HG02759 (cell line): ENCODE measurements around the gene ULK4.

Experiments used
- ATAC-seq: cut with Tn5 transposase; IDR thresholded peaks from one replicate; pipeline ENCODE4 v1.9.1; 2021; ENCODE audit warnings: mild to moderate bottlenecking, moderate library complexity; ENCODE audit not compliant: unreplicated experiment

ULK4 gene

DNA sequence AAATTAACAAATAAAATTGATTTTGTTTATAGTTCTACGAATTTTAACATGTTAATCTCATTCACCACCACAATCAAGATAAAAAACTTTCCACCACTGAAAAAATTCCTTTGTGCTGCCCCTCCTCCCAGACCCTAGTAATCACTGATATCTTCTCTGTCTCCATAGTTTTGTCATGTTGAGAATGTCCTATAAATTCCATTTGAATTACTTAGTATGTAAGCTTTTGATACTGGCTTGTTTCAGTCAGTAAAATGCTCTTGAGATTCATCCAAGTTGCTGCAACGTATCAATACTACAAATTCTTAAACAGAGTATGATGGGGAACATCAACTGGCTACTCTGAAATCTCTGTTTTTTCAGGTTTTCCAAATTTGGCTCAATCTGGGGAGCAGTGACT lies 633.0 kb downstream of the ULK4 start:
- no peak for ATAC-seq

DNA sequence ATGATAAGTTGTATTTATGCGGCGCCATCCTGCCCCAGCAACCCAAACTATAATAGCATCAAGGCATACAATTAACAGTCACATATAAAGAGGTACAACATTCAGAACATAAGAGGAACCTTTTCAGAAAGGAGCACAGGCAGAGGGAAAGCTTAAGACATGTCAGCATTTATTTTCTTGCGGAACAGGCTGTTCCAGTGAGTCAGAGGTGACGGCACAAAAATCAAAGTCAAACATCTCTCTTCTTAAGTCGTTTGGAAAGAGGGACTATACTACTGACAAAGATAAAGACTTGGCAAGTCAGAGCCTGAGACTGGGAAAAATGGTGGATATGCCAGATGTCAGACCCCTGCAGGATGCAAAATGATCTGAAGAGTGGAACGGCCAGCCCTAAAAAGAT lies 634.2 kb downstream of the ULK4 start:
- ATAC-seq: no peak

DNA sequence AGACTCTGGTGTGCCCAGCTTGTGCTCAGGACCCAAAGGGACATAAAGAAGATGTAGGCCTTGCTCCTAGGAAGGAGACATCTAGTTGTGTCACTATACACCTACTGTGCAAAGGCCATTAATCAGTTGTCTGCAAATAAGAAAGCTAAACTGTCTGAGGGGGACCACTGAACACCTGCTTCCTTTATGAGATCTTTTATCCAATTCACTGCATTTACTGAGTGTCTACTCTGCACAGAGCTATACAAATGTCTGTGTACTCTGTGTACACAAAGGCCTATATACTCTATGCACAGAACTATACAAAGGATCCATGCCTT lies 637.8 kb downstream of the ULK4 start:
- no peak for ATAC-seq

DNA sequence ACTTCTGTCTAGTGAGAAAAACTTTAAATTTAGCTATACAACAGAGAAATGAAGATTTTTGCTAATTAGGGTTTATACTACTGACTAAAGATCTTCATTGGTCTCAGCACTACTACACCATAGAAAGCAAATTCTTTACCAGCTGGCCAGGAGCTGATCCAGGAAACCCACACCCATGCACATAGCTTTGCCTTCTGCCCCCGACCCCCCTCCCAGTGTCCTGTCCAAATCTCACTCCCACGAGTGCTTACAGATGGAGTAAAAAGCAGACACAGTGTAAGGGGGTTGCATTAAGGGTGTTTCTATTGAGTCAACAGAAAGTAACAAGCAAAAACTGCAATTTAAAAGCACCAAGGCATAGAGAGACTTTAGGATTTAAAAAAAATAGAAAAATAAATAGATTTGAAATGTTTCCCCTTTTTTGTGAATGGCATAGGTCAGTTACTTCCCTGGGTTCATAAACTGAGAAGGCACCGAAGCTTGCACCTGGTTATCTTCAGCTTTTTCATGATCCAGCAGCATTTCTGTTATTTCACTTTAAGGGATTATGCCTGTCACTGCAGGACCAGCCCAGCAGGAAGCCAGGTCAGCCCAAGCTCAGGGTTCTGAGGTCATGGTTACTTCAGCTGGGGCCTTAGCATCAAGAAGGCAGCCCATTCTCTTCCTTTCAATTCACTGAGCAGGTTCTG lies 638.3 kb downstream of the ULK4 start:
- no peak for ATAC-seq

DNA sequence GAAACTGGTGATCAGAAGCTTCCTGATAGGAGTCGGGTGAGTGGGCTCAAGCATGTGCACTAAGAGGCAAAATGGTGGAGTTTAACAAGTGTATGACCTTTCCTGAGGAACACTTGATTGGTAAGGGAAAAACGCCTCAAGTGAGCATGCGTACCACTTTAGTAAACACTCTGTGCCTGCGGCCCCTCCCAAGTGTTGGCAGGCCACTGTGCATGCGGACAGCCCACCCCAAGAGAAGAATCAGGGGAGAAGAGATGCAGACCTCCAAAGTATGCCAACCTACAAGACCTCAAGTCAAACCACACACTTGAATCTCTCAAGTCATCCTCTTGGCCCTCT lies 640.3 kb downstream of the ULK4 start:
- ATAC-seq: no peak

DNA sequence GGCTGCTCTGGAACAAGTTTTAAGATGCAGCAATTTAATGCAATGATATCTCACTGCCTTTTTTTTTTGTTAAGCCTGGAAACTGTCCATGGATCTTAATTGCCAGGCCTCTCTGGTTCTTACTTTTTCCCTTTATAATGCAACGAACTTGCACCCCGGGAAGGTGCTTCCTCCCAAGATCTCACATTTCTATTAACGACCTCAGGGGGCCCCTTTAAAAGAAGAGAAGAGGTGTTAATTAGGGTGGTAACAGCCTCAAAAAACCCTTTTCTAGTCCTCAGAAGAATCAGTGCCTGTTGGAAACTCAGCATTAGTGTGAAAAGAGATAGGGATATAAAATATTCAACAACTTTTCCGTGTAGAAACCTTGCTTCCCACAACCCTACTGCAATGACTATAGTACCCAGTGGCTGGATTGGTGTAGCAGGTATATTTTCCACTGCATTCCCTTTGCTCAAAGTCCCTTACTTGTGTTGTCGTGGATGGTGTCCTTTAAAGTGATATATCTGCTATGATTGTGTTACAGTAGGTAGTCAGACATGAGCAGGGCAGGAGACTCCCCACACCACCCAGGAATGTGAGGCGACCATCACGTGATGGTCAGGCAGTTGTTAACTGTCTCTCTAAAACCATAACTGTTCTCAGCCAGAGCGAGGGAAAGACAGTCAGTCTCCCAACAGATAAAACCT lies 640.8 kb downstream of the ULK4 start:
- no peak for ATAC-seq

DNA sequence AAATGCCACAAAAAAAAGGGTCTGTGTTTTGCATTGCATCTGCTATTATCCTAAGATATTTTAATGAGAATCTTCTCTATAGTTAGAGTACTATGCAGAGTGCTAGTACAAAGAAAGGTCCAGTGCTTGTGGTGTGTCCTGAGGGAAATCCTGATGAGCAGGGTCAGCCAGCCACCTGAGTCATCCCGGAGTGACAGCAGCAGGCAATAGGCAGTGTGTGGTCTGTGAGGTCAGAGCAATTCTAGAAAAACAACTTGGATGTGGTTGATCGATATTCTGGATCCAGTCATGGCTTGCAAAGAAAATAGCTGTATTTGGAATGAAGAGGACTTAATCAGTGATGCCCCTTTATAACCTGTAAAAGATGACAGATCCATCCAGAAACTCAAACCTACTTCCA lies 643.4 kb downstream of the ULK4 start:
- no peak for ATAC-seq

DNA sequence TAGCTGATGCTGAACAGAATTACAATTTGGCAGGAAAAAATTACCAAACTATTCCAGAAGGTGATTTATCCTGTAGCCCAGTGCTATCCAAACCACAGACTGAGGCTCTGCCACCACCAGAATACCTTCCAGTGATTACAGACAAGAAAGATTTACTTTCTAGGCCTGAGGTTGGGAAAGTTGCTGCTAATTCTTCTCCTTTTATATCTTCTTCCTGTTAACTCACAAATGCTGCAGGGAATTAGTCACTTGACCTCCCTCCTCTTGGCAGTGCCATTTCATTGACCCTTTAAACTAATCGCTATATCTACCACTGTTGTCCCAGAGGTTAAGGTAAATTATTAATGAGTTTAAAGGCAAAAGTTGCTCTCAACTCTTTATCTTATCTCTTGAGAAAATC lies 644.2 kb downstream of the ULK4 start:
- no peak for ATAC-seq

DNA sequence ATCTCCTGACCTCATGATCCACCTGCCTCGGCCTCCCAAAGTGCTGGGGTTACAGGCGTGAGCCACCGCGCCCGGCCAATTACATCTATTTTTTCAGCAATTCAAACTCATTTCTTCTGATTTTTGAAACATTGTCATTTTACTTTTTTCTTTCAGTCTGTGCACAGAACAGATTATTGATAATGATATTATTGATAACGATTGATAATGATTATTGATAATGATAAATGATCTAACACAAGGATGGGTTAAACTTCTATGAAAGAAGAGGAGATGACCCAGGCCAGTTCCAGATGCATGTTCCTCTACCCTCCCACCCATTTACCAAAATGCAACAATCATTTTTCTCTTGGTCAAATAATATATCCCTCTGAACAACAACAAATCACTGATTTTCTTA lies 644.6 kb downstream of the ULK4 start:
- no peak for ATAC-seq

DNA sequence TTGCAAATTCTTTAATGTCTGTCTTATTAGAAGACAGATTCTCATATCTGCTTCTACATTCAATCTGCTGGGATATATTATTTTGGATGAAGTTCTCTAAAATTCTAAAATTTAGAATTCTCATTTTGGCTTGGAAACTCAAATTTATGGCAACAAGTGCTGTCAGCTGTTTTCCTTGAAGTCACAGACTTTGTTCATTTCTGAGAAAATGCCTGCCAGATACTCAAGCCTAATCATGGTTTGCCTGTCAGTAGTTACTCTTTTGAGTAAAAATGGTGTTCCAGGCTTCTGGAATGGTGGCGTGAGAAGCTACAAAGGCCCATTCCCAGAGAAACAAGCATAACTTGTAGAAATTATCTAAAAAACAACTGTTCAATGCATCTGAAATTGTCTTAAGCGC lies 646.8 kb downstream of the ULK4 start:
- ATAC-seq: no peak

DNA sequence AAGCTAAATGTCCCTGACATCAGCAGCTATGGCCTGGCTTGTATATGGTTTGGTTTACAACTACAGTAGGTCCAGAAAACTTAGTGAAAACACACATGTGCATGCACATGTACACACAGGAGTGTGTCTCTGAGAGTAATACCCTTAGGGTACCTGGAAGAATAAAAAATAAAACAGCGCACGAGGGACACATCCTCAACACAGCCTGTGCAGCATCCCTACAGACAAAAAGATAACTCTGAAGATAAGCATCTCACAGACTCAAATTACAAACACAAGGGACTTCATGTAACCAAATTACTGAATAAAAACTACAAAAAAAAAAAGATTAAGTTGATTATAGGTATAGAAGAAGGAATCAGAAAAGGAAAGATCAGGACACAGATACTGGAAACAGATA lies 653.8 kb downstream of the ULK4 start:
- no peak for ATAC-seq

DNA sequence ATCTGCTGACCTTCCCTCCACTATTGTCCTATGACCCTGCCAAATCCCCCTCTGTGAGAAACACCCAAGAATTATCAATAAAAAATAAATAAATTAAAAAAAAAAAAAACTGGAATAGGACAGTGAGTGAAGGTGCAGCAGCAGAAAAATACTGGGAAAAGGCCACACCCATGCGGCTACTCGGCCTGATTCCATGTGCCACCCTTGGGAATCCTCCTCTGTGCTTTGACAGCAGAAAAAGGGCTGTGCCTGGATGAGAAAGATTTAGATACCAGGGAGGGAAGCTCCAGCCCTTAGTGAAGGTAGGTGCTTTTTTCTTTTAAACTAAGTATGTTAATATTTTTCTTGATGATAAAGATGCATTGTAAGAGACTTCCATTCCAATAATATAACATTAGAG lies 654.8 kb downstream of the ULK4 start:
- ATAC-seq: no peak

DNA sequence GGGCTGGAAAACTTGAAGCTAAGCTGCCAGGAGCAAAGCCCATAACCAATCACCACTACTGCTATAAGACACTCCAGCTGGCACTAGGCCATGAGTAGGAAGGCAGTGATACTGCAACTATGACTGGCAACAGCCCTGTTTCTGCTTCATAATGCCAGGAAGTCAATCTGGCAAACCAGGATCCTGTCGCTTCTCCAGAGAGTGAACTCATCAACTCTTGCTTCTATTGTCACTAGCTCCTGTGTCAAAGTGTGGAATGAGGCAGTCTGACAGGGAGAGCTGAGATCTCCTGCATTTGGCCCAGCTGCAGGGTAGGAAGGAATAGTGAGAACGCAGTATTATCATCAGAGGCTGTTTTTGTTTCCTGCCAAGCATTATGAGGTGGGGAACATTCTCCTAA lies 657.3 kb downstream of the ULK4 start:
- ATAC-seq: no peak

DNA sequence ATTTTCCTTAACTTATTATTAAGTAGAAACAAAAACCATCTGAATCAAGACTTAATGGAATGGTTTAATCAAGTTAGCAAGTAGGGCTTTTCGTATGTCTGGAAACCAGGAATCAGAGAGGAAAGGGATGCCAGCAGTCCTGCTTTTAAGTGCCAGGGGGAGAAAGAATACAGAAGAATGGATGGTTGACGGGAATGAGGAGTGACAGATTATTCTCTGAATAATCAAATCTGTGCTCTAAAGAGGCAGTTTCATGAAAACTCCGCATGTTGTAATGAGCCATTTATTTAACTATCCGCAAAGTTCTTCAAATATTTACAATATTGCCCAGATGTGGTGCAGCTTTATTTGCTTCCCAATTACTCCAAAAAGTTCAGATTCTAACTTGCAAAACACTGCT lies 659.6 kb downstream of the ULK4 start:
- ATAC-seq: no peak

DNA sequence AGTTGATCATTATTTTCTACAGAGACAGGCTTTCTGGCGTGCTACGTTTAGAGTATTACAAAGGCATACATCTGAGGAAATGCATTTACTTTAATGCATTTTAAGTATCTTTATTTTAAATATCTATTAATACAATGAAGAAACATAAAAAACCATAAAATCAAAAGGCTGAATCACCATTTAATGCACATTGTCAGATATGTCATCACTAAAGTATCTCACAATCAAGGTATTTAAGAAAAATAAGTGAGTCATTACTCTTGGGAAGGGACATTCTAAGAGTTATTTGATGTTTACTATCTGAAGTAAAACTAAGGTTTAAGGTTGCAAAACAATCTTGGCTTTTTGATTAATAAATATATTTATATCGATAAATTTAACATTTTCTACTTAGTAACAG lies 660.4 kb downstream of the ULK4 start:
- ATAC-seq: no peak

DNA sequence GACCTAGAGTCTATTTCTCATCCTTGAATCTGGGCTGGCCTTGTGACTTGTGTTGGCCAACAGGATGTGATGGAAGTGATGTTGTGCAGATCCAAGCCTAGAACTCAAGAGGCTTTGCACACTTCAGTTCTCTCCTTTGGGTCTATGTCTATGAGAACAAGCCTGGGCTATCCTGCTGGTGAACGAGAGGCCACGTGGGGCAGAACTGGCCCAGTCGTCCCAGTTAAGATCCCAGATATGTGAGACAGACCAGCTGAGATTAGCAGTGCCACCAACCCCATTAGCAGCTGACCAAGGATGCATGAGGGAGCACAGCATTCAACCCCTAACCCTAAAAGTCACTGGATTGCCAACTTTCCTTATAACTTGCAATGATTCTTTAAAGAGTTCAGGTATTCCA lies 662.9 kb downstream of the ULK4 start:
- ATAC-seq: no peak

DNA sequence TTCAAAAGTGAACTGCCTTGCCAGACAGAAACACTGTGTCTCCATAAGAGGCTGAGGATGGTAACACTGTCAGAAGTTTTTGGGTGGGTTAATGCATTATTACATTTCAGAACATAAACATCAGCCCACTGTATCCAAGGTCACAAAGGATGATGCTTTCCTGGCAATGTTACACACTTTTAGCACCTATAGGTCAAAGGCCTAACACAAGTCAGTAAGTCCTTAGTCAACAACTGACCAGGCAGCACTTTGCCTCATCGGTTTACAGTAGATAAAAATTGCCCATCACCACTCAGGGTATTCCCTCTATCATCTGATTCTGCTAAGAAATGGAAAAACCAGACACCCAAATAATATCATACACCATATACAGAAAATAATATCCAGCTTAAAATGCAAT lies 664.2 kb downstream of the ULK4 start:
- no peak for ATAC-seq

DNA sequence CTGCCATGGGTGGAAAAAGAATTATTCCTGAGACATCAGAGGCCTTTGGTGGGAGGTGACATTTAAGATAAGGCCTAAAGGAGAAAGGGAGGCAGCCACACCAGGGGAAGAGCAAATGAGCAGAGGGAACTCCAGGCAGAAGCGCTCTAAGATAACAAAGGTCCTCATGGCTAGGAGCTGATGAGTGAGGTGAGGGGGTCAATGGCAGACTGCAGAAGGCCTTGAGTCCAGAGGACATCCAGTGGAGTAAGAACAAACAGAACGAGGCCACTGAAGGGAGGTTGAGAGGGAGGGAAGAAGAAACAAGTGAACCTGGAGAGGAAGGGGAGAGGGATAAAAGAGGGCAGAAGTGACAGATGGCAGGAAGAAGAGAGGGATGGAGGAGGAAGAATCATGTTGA lies 665.3 kb downstream of the ULK4 start:
- ATAC-seq: no peak

DNA sequence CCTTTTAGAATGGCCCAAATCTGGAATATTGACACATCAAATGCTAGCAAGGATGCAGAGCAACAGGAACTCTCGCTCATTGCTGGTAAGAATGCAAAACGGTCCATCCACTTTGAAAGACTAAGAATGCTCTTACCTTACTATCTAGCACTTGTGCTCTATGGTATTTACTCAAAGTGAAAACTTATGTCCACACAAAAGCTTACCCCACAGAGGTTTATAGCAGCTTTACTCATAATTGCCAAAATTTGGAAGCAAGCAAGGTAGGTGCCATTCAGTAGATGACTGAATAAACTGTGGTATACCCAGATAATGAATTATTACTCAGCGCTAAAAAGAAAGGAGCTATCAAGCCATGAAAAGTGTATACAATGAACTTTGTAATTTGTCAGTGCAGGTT lies 666.2 kb downstream of the ULK4 start:
- no peak for ATAC-seq

DNA sequence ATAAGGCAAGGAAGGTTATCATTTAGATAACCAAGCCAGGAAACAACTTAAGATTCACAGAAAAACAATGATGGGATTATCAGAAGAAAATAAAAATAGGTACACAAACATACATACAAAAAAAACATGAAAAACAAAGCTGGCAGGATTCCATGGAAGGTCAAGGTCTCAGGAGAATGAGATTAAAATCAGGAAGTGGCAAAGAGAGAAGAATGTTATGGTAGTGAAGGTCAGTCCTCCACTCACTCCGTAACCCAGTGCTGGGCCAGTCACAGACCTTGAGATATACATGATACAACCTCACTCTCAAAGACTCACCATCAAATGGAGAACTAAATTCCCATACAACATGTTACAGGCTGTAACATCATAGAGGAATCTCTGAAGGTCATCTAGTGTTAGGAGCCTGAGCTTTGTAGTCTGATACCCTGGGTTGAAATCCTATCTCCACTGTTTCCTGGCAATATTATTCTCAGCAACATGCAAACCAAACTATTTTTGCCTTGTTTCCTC lies 668.7 kb downstream of the ULK4 start:
- no peak for ATAC-seq

DNA sequence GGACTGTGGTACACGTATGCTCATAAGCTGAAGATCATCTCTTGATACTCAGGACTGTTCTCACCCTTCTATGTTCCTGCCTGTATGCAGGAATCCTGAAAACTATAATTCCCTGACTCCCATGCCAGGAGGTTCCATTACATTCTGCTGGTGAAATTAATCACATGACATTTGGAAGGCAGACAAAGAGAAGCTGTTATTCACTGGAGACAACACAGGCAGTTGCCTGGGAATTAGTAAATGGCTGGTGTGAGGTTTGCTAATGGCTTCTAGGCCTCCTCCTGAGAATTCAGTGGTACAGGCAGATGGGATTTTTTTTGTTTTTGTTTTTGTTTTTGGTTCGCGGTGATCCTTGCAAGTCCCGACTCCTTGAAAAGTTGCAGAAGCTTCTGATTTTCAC lies 671.2 kb downstream of the ULK4 start:
- no peak for ATAC-seq

DNA sequence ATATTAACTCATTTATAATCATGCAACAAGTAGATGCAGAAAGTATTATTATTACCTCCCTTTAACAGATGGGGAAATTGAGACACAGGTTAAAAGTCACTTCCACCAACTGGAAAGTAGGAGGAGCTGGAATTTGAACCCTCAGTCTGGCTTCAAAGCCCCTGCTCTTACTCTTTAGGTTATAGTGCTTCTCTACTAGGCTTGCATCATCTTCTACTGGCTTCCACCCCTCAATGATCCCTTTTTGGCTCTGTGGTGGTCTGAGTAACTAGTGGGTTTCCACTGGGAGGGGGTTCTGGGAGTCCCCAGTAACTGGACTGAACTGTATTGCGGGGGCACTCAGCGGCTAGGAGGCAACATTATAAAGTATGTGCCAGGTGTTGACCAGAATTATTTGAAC lies 671.6 kb downstream of the ULK4 start:
- ATAC-seq: no peak

DNA sequence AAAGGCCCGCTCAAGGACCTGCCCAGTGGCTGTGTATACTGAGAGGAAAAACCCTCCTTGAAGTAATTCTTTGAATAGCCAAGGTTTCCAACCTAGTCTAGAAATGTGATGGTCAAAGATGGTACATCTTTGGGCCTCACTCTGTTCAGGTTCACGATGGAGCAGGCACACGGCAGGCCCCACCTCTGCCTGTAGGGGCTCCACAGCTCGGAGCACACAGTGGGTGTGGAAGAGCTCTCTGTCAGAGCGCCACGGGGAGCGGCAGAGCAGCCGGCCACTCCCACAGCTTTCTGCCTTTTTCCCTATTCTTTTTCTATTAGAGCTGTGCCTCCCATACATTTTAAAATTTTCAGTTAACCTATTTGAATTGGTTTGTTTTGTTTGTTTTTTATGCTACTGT lies 673.1 kb downstream of the ULK4 start:
- ATAC-seq: no peak
